ENCODE measurements around the gene SHC2.

DNA sequence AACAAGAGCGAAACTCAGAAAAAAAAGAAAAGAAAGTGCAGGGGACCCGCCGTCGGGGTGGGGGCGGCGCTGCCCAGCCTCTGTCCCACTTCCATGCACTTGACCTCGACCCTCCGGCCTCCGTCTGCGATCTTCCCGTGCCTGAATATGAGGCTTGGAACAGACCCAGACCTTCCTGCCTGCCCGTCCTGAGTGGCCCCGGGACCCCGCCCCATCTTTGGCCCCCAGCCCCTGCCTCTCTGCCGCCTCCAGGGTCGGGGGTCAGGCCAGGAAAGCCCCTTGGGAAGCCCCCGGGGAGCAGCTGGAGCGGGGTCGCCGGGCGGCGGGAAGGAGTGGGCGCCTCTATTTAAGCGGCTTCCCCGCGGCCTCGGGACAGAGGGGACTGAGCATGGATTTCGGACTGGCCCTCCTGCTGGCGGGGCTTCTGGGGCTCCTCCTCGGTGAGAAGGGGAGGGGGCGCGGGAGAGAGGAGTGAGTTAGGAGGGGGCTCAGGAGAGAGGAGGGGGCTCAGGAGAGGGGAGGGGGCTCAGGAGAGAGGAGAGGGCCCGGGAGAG lies 35.4 kb upstream of the SHC2 start, which contains the start of gene MADCAM1:
- TF ChIP-seq, protein P1, sequence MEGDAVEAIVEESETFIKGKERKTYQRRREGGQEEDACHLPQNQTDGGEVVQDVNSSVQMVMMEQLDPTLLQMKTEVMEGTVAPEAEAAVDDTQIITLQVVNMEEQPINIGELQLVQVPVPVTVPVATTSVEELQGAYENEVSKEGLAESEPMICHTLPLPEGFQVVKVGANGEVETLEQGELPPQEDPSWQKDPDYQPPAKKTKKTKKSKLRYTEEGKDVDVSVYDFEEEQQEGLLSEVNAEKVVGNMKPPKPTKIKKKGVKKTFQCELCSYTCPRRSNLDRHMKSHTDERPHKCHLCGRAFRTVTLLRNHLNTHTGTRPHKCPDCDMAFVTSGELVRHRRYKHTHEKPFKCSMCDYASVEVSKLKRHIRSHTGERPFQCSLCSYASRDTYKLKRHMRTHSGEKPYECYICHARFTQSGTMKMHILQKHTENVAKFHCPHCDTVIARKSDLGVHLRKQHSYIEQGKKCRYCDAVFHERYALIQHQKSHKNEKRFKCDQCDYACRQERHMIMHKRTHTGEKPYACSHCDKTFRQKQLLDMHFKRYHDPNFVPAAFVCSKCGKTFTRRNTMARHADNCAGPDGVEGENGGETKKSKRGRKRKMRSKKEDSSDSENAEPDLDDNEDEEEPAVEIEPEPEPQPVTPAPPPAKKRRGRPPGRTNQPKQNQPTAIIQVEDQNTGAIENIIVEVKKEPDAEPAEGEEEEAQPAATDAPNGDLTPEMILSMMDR (IDR thresholded peaks at IDR 0.05), result no peak
- TF ChIP-seq POLR2A (IDR thresholded peaks at IDR 0.05), result no peak
